MM.1S (cell line): Measurements from ENCODE around the gene PADI2.

Source experiments
- CTCF ChIP-seq: fragments of 300-600 bp; sonication (generic); IDR thresholded peaks from 2 replicates; pipeline ENCODE4 v1.5.1; 2016; ENCODE audit warnings: antibody characterized with exemption, low read length, mixed read lengths
- EZH2 ChIP-seq: fragments of 300-600 bp; sonication (generic); optimal IDR thresholded peaks from 2 replicates; pipeline ENCODE3; 2017; ENCODE audit warnings: low read depth, mild to moderate bottlenecking, antibody characterized with exemption, low read length, mixed read lengths

DNA sequence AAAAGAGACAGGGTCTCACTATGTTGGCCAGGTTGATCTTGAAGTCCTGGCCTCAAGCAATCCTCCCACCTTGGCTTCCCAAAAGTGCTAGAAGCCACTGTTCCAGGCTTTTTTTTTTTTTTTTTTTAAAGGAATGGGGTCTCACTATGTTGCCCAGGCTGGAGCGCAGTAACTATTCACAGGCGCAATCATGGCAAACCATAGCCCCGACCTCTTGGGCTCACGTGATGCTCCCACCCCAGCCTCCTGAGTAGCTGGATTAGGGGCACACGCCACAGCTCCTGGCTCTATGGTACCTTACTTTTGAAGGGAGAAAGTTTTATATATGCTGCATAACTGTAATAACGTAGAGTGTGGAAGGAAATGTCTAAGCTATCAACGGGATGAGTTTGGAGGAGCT lies 101.8 kb downstream of the PADI2 start:
- no peak for TF ChIP-seq CTCF
- TF ChIP-seq EZH2, result no peak
